PFSK-1 (cell line): ENCODE data around the gene NTM.

Source experiments
- FOXP2 ChIP-seq: optimal IDR thresholded peaks from 2 replicates; pipeline ENCODE3; 2011; ENCODE audit warnings: borderline replicate concordance, control low read depth, inconsistent platforms; ENCODE audit not compliant: insufficient read depth; ENCODE audit errors: extremely low read length, extremely low read depth
- POLR2AphosphoS5 ChIP-seq: IDR thresholded peaks from 2 replicates; pipeline ENCODE4 v1.6.1; 2012; ENCODE audit warnings: low read depth, mild to moderate bottlenecking, control low read depth, low read length, moderate library complexity
- SIN3A ChIP-seq: IDR thresholded peaks from 2 replicates; pipeline ENCODE4 v1.6.1; 2012; ENCODE audit warnings: mild to moderate bottlenecking, low read length, moderate library complexity, borderline replicate concordance; ENCODE audit not compliant: insufficient read depth
- TAF1 ChIP-seq: IDR thresholded peaks from 2 replicates; pipeline ENCODE4 v1.6.1; 2012; ENCODE audit warnings: low read length, control low read depth, borderline replicate concordance; ENCODE audit not compliant: insufficient read depth
- TF ChIP-seq, protein P1 (sequence below), 2 experiments: IDR thresholded peaks; 2 replicates each; pipeline versions ENCODE4 v1.6.1 to v1.8.0; 2011 to 2012; ENCODE audit warnings: low read depth in 2 of 2, low read length in 2 of 2, control low read depth in 1 of 2, inconsistent platforms in 1 of 2, mild to moderate bottlenecking in 1 of 2, moderate library complexity in 1 of 2; ENCODE audit not compliant: insufficient read depth in 1 of 2

NTM gene

DNA sequence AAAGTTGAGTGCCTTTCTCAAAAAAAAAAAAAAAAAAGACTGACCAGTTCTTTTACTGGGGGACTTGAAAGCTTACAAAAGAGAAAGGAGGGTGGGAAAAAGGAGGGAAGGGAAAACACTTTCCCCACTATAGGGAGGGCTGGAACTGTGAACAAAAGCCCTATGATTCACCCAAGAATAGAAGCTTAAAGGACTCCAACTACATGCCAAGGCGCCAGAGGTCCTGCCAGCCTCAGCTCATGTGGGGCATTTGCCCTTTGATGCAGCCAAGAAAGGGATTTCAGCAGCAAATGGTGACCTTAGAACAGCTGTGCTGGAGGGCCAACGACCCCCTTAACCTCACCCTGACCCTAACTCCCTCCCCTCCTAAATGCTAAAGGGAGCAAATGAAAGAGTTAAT lies 160.0 kb downstream of the NTM start:
- no peak for TF ChIP-seq SIN3A
- no peak for TF ChIP-seq POLR2AphosphoS5
- no peak for TF ChIP-seq FOXP2
- no peak for TF ChIP-seq TAF1
- TF ChIP-seq, protein P1, sequence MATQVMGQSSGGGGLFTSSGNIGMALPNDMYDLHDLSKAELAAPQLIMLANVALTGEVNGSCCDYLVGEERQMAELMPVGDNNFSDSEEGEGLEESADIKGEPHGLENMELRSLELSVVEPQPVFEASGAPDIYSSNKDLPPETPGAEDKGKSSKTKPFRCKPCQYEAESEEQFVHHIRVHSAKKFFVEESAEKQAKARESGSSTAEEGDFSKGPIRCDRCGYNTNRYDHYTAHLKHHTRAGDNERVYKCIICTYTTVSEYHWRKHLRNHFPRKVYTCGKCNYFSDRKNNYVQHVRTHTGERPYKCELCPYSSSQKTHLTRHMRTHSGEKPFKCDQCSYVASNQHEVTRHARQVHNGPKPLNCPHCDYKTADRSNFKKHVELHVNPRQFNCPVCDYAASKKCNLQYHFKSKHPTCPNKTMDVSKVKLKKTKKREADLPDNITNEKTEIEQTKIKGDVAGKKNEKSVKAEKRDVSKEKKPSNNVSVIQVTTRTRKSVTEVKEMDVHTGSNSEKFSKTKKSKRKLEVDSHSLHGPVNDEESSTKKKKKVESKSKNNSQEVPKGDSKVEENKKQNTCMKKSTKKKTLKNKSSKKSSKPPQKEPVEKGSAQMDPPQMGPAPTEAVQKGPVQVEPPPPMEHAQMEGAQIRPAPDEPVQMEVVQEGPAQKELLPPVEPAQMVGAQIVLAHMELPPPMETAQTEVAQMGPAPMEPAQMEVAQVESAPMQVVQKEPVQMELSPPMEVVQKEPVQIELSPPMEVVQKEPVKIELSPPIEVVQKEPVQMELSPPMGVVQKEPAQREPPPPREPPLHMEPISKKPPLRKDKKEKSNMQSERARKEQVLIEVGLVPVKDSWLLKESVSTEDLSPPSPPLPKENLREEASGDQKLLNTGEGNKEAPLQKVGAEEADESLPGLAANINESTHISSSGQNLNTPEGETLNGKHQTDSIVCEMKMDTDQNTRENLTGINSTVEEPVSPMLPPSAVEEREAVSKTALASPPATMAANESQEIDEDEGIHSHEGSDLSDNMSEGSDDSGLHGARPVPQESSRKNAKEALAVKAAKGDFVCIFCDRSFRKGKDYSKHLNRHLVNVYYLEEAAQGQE (IDR thresholded peaks at IDR 0.05; ENCODE audit: insufficient read depth in 1 of 2, low read depth in 2 of 2, low read length in 2 of 2): no peak

GRCh38 chr11:131533149-131533548 lies 162.7 kb downstream of the NTM start:
- TF ChIP-seq POLR2AphosphoS5: no peak
- no peak for TF ChIP-seq SIN3A
- no peak for TF ChIP-seq FOXP2
- TF ChIP-seq, protein P1 (IDR thresholded peaks at IDR 0.05; ENCODE audit: insufficient read depth in 1 of 2, low read depth in 2 of 2, low read length in 2 of 2): no peak
- no peak for TF ChIP-seq TAF1

DNA sequence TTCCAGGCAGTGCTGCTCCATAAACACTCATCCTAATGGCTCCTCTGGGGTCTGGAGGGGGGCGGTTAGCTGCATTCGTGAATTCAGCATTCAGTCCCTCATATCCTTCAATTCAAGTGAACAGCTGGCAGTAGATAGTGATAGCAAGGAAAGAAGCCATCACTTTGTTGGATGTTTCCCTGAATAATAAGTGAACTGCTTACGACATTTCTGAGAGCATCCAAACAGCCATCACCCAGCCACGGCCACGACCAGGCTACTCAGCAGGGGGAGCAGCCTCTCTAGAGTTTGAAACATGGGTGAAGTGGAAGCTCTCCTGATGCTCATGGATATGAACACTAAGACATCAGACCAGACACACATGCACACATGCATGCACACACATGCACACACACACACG lies 163.6 kb downstream of the NTM start:
- TF ChIP-seq SIN3A: no peak
- TF ChIP-seq POLR2AphosphoS5: no peak
- TF ChIP-seq, protein P1 (IDR thresholded peaks at IDR 0.05; ENCODE audit: insufficient read depth in 1 of 2, low read depth in 2 of 2, low read length in 2 of 2): no peak
- TF ChIP-seq TAF1: no peak
- TF ChIP-seq FOXP2: no peak

GRCh38 chr11:131534611-131535010 lies 164.2 kb downstream of the NTM start:
- TF ChIP-seq, protein P1 (IDR thresholded peaks at IDR 0.05; ENCODE audit: insufficient read depth in 1 of 2, low read depth in 2 of 2, low read length in 2 of 2): no peak
- TF ChIP-seq TAF1: no peak
- no peak for TF ChIP-seq SIN3A
- no peak for TF ChIP-seq POLR2AphosphoS5
- no peak for TF ChIP-seq FOXP2

DNA sequence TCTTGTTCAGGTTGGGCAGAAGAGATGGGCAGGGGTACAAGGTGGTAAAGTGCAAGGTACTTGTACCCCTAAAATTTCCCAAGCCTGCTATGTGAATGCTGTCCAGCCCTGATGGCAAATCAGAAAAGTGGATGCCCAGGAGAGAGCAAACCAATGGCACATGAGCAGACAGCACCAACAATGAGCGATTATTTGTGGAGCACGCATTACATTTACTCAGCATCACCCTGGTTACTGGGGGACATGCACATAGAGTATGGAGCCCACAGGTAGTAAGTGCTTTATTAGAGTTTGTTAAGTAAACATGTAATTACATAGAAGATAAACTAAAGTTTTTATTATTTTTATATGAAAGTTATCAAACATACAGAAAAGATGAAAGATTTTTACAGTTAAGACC lies 165.7 kb downstream of the NTM start:
- TF ChIP-seq TAF1: no peak
- TF ChIP-seq, protein P1 (IDR thresholded peaks at IDR 0.05; ENCODE audit: insufficient read depth in 1 of 2, low read depth in 2 of 2, low read length in 2 of 2): no peak
